Measurements from ENCODE around the gene CYP4X1. TPM values are rescaled to one million over a fixed set of nuclear protein-coding genes. Genes with fewer than 3 reads are reported as not detected.
A peak's percentile ranks its signal among the peaks of the same experiment; 100 is the strongest.
"Not testable (repeated sequence)": the region's sequence is repeated elsewhere in the genome, so short reads cannot be mapped to it uniquely, and the experiment has no call there.

The CYP4X1 gene
- total RNA-seq (1 to 10 TPM in 3 of 4 donors, under 1 TPM in 1; 0.81 to 7.5 (median 4.1) TPM), polyA plus RNA-seq (1 to 10 TPM in 1 of 3 donors, under 1 TPM in 1, not detected in 1; 0.60 to 2.0 TPM)

GRCh38 chr1:47023268-47024140, at the start of gene CYP4X1:
Gene CYP4X1 (plus strand): TSS chr1:47023669. CDS start chr1:47023818, 149 bp downstream.
- H3K9me3 ChIP-seq, result no peaks in the 10 kb centered on the region
- H3K27ac ChIP-seq, result peak within 1 kb of the TSS in 2 of 4 donors; percentile 34 to 65
- intact Hi-C loops (cut with DNase I), result no loop called here
- H3K4me3 ChIP-seq, result peak within 1 kb of the TSS in 3 of 4 donors; percentile 13 to 33 (median 31)
- peak; percentile 58 for DNase-seq
- WGBS, 2 donors, result 2 to 6% methylated on average over 49 of the region's 49 CpGs
- no peaks in the 10 kb centered on the region for H3K36me3 ChIP-seq
- peaks cover 0 to 12% (median 7%) of the 10 kb centered on the region in 4 donors for H3K4me1 ChIP-seq
- TF ChIP-seq POLR2AphosphoS5 (IDR thresholded peaks at IDR 0.05) (no peak), CTCF (IDR thresholded peaks at IDR 0.05) (no peak), EP300 (IDR thresholded peaks at IDR 0.05) (no peak), POLR2A (IDR thresholded peaks at IDR 0.05) (no peak)
- H3K27me3 ChIP-seq, result peaks cover 0 to 26% (median 0%) of the 10 kb centered on the region in 3 donors

GRCh38 chr1:46983166-46983829, 40.2 kb upstream of the CYP4X1 start:
- TF ChIP-seq POLR2A (IDR thresholded peaks at IDR 0.05), result no peak
- TF ChIP-seq EP300 (IDR thresholded peaks at IDR 0.05), result no peak
- TF ChIP-seq CTCF (IDR thresholded peaks at IDR 0.05), result no peak
- TF ChIP-seq POLR2AphosphoS5 (IDR thresholded peaks at IDR 0.05), result no peak
- no peak for DNase-seq
- no peaks in the 10 kb centered on the region for H3K4me1 ChIP-seq
- no peaks in the 10 kb centered on the region for H3K36me3 ChIP-seq
- 52 to 75% methylated on average over 7 of the region's 7 CpGs for WGBS, 2 donors
- intact Hi-C loops (cut with DNase I), result no loop called here
- no peak overlapping the region for H3K4me3 ChIP-seq
- H3K27me3 ChIP-seq, result no peaks in the 10 kb centered on the region
- H3K27ac ChIP-seq, result no peak overlapping the region
- no peaks in the 10 kb centered on the region for H3K9me3 ChIP-seq

- H3K27me3 ChIP-seq, result no peaks in the 10 kb centered on the region
- no peaks in the 10 kb centered on the region for H3K9me3 ChIP-seq
- no peak for DNase-seq
- 43 to 51% methylated on average over 3 of the region's 3 CpGs for WGBS, 2 donors
- H3K27ac ChIP-seq, result no peak overlapping the region
- no peak for TF ChIP-seq POLR2AphosphoS5 (IDR thresholded peaks at IDR 0.05)
- TF ChIP-seq CTCF (IDR thresholded peaks at IDR 0.05), result no peak
- TF ChIP-seq EP300 (IDR thresholded peaks at IDR 0.05), result no peak
- no peak for TF ChIP-seq POLR2A (IDR thresholded peaks at IDR 0.05)
- no peaks in the 10 kb centered on the region for H3K36me3 ChIP-seq
- intact Hi-C loops (cut with DNase I), result no loop called here
- no peak overlapping the region for H3K4me3 ChIP-seq
- H3K4me1 ChIP-seq, result no peaks in the 10 kb centered on the region
Observed at GRCh38 chr1:46983830-46984586, 39.5 kb upstream of the CYP4X1 start.

- DNase-seq; H3K4me1 ChIP-seq; H3K4me3 ChIP-seq; H3K27ac ChIP-seq; intact Hi-C loops (cut with DNase I); H3K36me3 ChIP-seq; H3K27me3 ChIP-seq; H3K9me3 ChIP-seq: not testable (repeated sequence)
- WGBS, 2 donors, result 64 to 81% methylated on average over 2 of the region's 2 CpGs
Observed at GRCh38 chr1:46990541-46990940, 32.9 kb upstream of the CYP4X1 start.

Data from sigmoid colon (tissue), 7 donors.